GM18520 (cell line): ENCODE data around the gene BMI1.

ENCODE experiments used
- ATAC-seq: cut with Tn5 transposase; IDR thresholded peaks from one replicate; pipeline ENCODE4 v1.9.1; 2021; ENCODE audit not compliant: unreplicated experiment

Gene BMI1

GRCh38 chr10:22319547-22319979 is 1.3 kb upstream of the BMI1 start:
- no peak for ATAC-seq

- no peak for ATAC-seq
Measured at GRCh38 chr10:22319980-22320558, 830 bp upstream of the BMI1 start.

GRCh38 chr10:22321156-22321923 is 441 bp downstream of the BMI1 start:
- ATAC-seq: no peak

GRCh38 chr10:22321924-22322640 is 1.2 kb downstream of the BMI1 start:
- no peak for ATAC-seq

GRCh38 chr10:22322641-22323160 is 1.8 kb downstream of the BMI1 start:
- no peak for ATAC-seq

GRCh38 chr10:22323538-22324305 is 2.8 kb downstream of the BMI1 start:
- ATAC-seq: no peak

- no peak for ATAC-seq
Measured at GRCh38 chr10:22324413-22324812, 3.5 kb downstream of the BMI1 start.

- no peak for ATAC-seq
Measured at GRCh38 chr10:22324893-22325271, 4.0 kb downstream of the BMI1 start.

GRCh38 chr10:22325272-22326144 is 4.6 kb downstream of the BMI1 start:
- no peak for ATAC-seq

- ATAC-seq: no peak
Measured at GRCh38 chr10:22326145-22326702, 5.3 kb downstream of the BMI1 start.

- ATAC-seq: no peak
Measured at GRCh38 chr10:22329150-22329549, 8.3 kb downstream of the BMI1 start.

GRCh38 chr10:22332116-22332692 is 11.3 kb downstream of the BMI1 start:
- no peak for ATAC-seq

GRCh38 chr10:22333167-22333974 is 12.5 kb downstream of the BMI1 start:
- no peak for ATAC-seq

GRCh38 chr10:22333975-22334282 is 13.0 kb downstream of the BMI1 start:
- no peak for ATAC-seq

GRCh38 chr10:22334414-22335172 is 13.7 kb downstream of the BMI1 start:
- no peak for ATAC-seq

- ATAC-seq: peak; percentile 47
Measured at GRCh38 chr10:22335173-22335933, 14.5 kb downstream of the BMI1 start.

- no peak for ATAC-seq
Measured at GRCh38 chr10:22338185-22338900, 17.4 kb downstream of the BMI1 start.
